Subcutaneous adipose tissue (tissue), 4 donors: ENCODE results near the gene CGB7. TPM values are rescaled to one million over a fixed set of nuclear protein-coding genes. Genes with fewer than 3 reads are reported as not detected.

ENCODE experiments used
- CTCF ChIP-seq: fragments of 450-650 bp; IDR thresholded peaks from one replicate; pipeline ENCODE4 v1.5.1; 2016; ENCODE audit warnings: low read depth, mild to moderate bottlenecking, control low read depth, antibody characterized with exemption, moderate library complexity
- total RNA-seq, 4 donors: library from RNA; depleted of rRNA; stranded (reverse); fragments of >200 nt; gene quantifications; one replicate each; pipeline ENCODE4 v1.1.0, GENCODE V29; 2016

The CGB7 gene
- total RNA-seq, 4 donors from 2014 or later, result 1.3 TPM; not detected in 3

GRCh38 chr19:49097453-49098288 lies 40.1 kb upstream of the CGB7 start:
- TF ChIP-seq CTCF, result no peak

- no peak for TF ChIP-seq CTCF
Observed at GRCh38 chr19:49094505-49095482, 37.2 kb upstream of the CGB7 start.

- TF ChIP-seq CTCF, result no peak
Observed at GRCh38 chr19:49092686-49093085, 35.1 kb upstream of the CGB7 start.

- TF ChIP-seq CTCF, result no peak
Observed at GRCh38 chr19:49091391-49092038, 34.0 kb upstream of the CGB7 start.

- no peak for TF ChIP-seq CTCF
Observed at GRCh38 chr19:49086296-49086695, 28.7 kb upstream of the CGB7 start.

GRCh38 chr19:49085868-49086232 lies 28.3 kb upstream of the CGB7 start:
- no peak for TF ChIP-seq CTCF
